H1 (cell line): Measurements from ENCODE around the gene SRGAP3. TPM values are rescaled to one million over a fixed set of nuclear protein-coding genes. Genes with fewer than 3 reads are reported as not detected.

ENCODE experiments used
- CTCF ChIA-PET: fragments of 300-600 bp; sonication (Branson Sonifier 250); formaldehyde crosslinking; loops from one replicate; lab custom pipeline; 2021; ENCODE audit not compliant: partially characterized antibody; lab: Charles Lee
- POLR2A ChIA-PET: fragments of 300-600 bp; sonication (Branson Sonifier 250); formaldehyde crosslinking; loops from one replicate; lab custom pipeline; 2021; ENCODE audit warnings: inconsistent platforms; ENCODE audit not compliant: partially characterized antibody; lab: Charles Lee
- DNase-seq, 2 experiments: peaks; one replicate each; pipeline versions ENCODE4 v3.0.0 to v3.0.0-alpha.2; 2010 to 2022; ENCODE audit warnings: low spot score in 2 of 2, low read depth in 1 of 2, mixed read lengths in 1 of 2
- FAIRE-seq: peaks from 2 replicates; lab custom pipeline; 2011; peaks lifted over from hg19 to GRCh38; lab: Jason Lieb, UNC
- H2AFZ ChIP-seq: 2 replicates; pipeline ENCODE4 v1.8.1; 2012; ENCODE audit warnings: low read length, inconsistent platforms
- H2AK5ac ChIP-seq: 2 replicates; pipeline ENCODE4 v1.6.1; 2013; ENCODE audit warnings: low read depth, low read length
- H2BK120ac ChIP-seq: replicated peaks from 2 replicates; pipeline ENCODE3; 2013; ENCODE audit warnings: low read depth, low read length, inconsistent platforms
- H2BK12ac ChIP-seq: 2 replicates; pipeline ENCODE4 v1.6.1; 2013; ENCODE audit warnings: low read depth, low read length
- H2BK15ac ChIP-seq: 2 replicates; pipeline ENCODE4 v1.6.1; 2013; ENCODE audit warnings: low read length
- H2BK20ac ChIP-seq: 2 replicates; pipeline ENCODE4 v1.6.1; 2013; ENCODE audit warnings: low read length
- H2BK5ac ChIP-seq: 2 replicates; pipeline ENCODE4 v1.6.1; 2013; ENCODE audit warnings: low read depth, low read length
- H3K14ac ChIP-seq: 2 replicates; pipeline ENCODE4 v1.6.1; 2013; ENCODE audit warnings: inconsistent platforms; ENCODE audit not compliant: insufficient read length
- H3K18ac ChIP-seq: 2 replicates; pipeline ENCODE4 v1.6.1; 2013; ENCODE audit warnings: low read length; ENCODE audit errors: extremely low read depth
- H3K23ac ChIP-seq: 2 replicates; pipeline ENCODE4 v1.6.1; 2013; ENCODE audit warnings: inconsistent platforms; ENCODE audit not compliant: insufficient read length
- H3K23me2 ChIP-seq: 2 replicates; pipeline ENCODE4 v1.6.1; 2013; ENCODE audit warnings: low read depth, low read length
- H3K27ac ChIP-seq: 2 replicates; pipeline ENCODE4 v1.6.1; 2011; ENCODE audit warnings: low read depth, low read length, inconsistent platforms
- H3K27me3 ChIP-seq, 4 experiments: replicated peaks in 1 of 4; 1 replicate in 1 of 4; 2 replicates in 3 of 4; pipeline versions ENCODE4 v1.6.1 to v1.8.1; 2011 to 2013; ENCODE audit warnings: low read length in 3 of 4, mild to moderate bottlenecking in 3 of 4, inconsistent platforms in 2 of 4, mixed read lengths in 2 of 4, moderate library complexity in 1 of 4; ENCODE audit not compliant: control insufficient read depth in 3 of 4, insufficient read depth in 3 of 4; ENCODE audit errors: extremely low read depth in 1 of 4
- H3K36me3 ChIP-seq, 4 experiments: 2 replicates each; pipeline versions ENCODE4 v1.6.1 to v1.8.1; 2011 to 2013; ENCODE audit warnings: mild to moderate bottlenecking in 4 of 4, low read length in 3 of 4, moderate library complexity in 2 of 4, control low read depth in 1 of 4, inconsistent platforms in 1 of 4; ENCODE audit not compliant: insufficient read depth in 4 of 4, control insufficient read depth in 2 of 4
- H3K4ac ChIP-seq: replicated peaks from 2 replicates; pipeline ENCODE3; 2013; ENCODE audit warnings: low read length, low read depth, mixed read lengths, inconsistent platforms; ENCODE audit not compliant: insufficient read length
- H3K4me1 ChIP-seq, 4 experiments: replicated peaks in 1 of 4; 1 replicate in 1 of 4; 2 replicates in 3 of 4; pipeline versions ENCODE4 v1.6.1 to v1.8.1; 2011 to 2013; ENCODE audit warnings: low read length in 3 of 4, inconsistent platforms in 2 of 4, mixed read lengths in 1 of 4; ENCODE audit not compliant: insufficient read depth in 4 of 4, control insufficient read depth in 3 of 4
- H3K4me2 ChIP-seq, 2 experiments: 2 replicates each; pipeline versions ENCODE4 v1.6.1 to v1.8.1; 2011 to 2013; ENCODE audit warnings: low read depth in 2 of 2, low read length in 2 of 2, control low read depth in 1 of 2, inconsistent platforms in 1 of 2, mild to moderate bottlenecking in 1 of 2; ENCODE audit not compliant: insufficient read depth in 1 of 2
- H3K4me3 ChIP-seq, 4 experiments: fragments of 200-600, 300-600 bp in 1 of 4; sonication (generic), shearing (Covaris generic), sonication (Bioruptor Twin) in 1 of 4; 2 replicates each; pipeline versions ENCODE4 v1.5.1 to v1.8.1; 2011 to 2016; ENCODE audit warnings: low read length in 4 of 4, low read depth in 3 of 4, control low read depth in 2 of 4, inconsistent platforms in 2 of 4, mild to moderate bottlenecking in 2 of 4, mixed read lengths in 1 of 4, moderate library complexity in 1 of 4; ENCODE audit not compliant: insufficient read depth in 2 of 4; ENCODE audit errors: extremely low read depth in 1 of 4
- H3K56ac ChIP-seq: replicated peaks from 2 replicates; pipeline ENCODE3; 2013; ENCODE audit warnings: low read depth, mild to moderate bottlenecking, mixed read lengths, low read length, inconsistent platforms; ENCODE audit not compliant: insufficient read length
- H3K79me1 ChIP-seq: 2 replicates; pipeline ENCODE4 v1.6.1; 2013; ENCODE audit warnings: low read depth, low read length, control low read depth
- H3K79me2 ChIP-seq, 2 experiments: 2 replicates each; pipeline versions ENCODE4 v1.6.1 to v1.8.1; 2012 to 2013; ENCODE audit warnings: low read length in 2 of 2, mild to moderate bottlenecking in 2 of 2, inconsistent platforms in 1 of 2; ENCODE audit not compliant: insufficient read depth in 2 of 2, control insufficient read depth in 1 of 2
- H3K9ac ChIP-seq, 4 experiments: replicated peaks in 1 of 4; 1 replicate in 1 of 4; 2 replicates in 3 of 4; pipeline versions ENCODE4 v1.6.1 to v1.8.1; 2011 to 2013; ENCODE audit warnings: low read depth in 3 of 4, low read length in 3 of 4, control low read depth in 2 of 4, mild to moderate bottlenecking in 2 of 4, moderate library complexity in 2 of 4, inconsistent platforms in 1 of 4; ENCODE audit errors: extremely low read depth in 1 of 4
- H3K9me3 ChIP-seq, 2 experiments: 2 replicates each; pipeline versions ENCODE4 v1.6.1 to v1.8.1; 2012 to 2013; ENCODE audit warnings: mild to moderate bottlenecking in 2 of 2, moderate library complexity in 2 of 2, control low read depth in 1 of 2, inconsistent platforms in 1 of 2, low read depth in 1 of 2, low read length in 1 of 2, mixed read lengths in 1 of 2; ENCODE audit not compliant: insufficient read depth in 2 of 2
- H4K20me1 ChIP-seq, 2 experiments: replicated peaks in 1 of 2; 2 replicates each; pipeline versions ENCODE3 to v1.8.1; 2011 to 2013; ENCODE audit warnings: inconsistent platforms in 2 of 2, low read length in 2 of 2, mild to moderate bottlenecking in 1 of 2; ENCODE audit not compliant: insufficient read depth in 2 of 2, control insufficient read depth in 1 of 2
- H4K5ac ChIP-seq: 2 replicates; pipeline ENCODE4 v1.6.1; 2013; ENCODE audit warnings: low read length, low read depth, mixed read lengths, inconsistent platforms; ENCODE audit not compliant: insufficient read length
- H4K8ac ChIP-seq: 2 replicates; pipeline ENCODE4 v1.8.0; 2013; ENCODE audit warnings: mild to moderate bottlenecking, moderate library complexity, low read length, inconsistent platforms; ENCODE audit not compliant: insufficient read depth; ENCODE audit errors: extremely low read depth
- H4K91ac ChIP-seq: replicated peaks from 2 replicates; pipeline ENCODE3; 2013; ENCODE audit warnings: low read length, mixed read lengths, inconsistent platforms; ENCODE audit not compliant: insufficient read length
- CBX5 ChIP-seq: fragments of 300-800, 300-1000 bp; sonication (generic); IDR thresholded peaks from 2 replicates; pipeline ENCODE4 v1.7.1; 2016; ENCODE audit warnings: antibody characterized with exemption, low read length, low read depth
- GABPA ChIP-seq: IDR thresholded peaks from 2 replicates; pipeline ENCODE4 v1.6.1; 2011; ENCODE audit warnings: mild to moderate bottlenecking, low read length, moderate library complexity, borderline replicate concordance; ENCODE audit not compliant: insufficient read depth
- HDAC6 ChIP-seq: IDR thresholded peaks from one replicate; pipeline ENCODE4 v1.7.1; 2012; ENCODE audit warnings: low read depth, mild to moderate bottlenecking, inconsistent platforms, low read length, moderate library complexity
- POLR2AphosphoS5 ChIP-seq: IDR thresholded peaks from 2 replicates; pipeline ENCODE4 v1.6.1; 2011; ENCODE audit warnings: low read depth, low read length
- RAD21 ChIP-seq, 2 experiments: IDR thresholded peaks in 1 of 2; conservative IDR thresholded peaks in 1 of 2; 2 replicates each; pipeline ENCODE4 v1.6.1; 2011; ENCODE audit warnings: low read depth in 2 of 2, low read length in 2 of 2, improper control_type of control experiment in 1 of 2, inconsistent platforms in 1 of 2, mild to moderate bottlenecking in 1 of 2, moderate library complexity in 1 of 2
- SP1 ChIP-seq: IDR thresholded peaks from 2 replicates; pipeline ENCODE4 v1.6.1; 2011; ENCODE audit warnings: low read depth, low read length
- TCF12 ChIP-seq: IDR thresholded peaks from 2 replicates; pipeline ENCODE4 v1.6.1; 2011; ENCODE audit warnings: low read depth, mild to moderate bottlenecking, low read length
- WGBS, 2 experiments: shearing (Covaris generic) in 1 of 2; methylation state at CpG; one replicate each; pipeline versions ENCODE4 v1.1.6 to v1.1.7; 2013 to 2015; ENCODE audit warnings: low lambda C conversion rate in 2 of 2, mixed read lengths in 2 of 2, inconsistent platforms in 1 of 2, low coverage in 1 of 2, missing lambda C conversion rate in 1 of 2; ENCODE audit not compliant: insufficient replicate concordance in 2 of 2, insufficient coverage in 1 of 2, insufficient read length in 1 of 2; ENCODE audit errors: extremely low coverage in 1 of 2, missing lambda C conversion rate in 1 of 2; 5-methylcytosine and 5-hydroxymethylcytosine counted together
- polyA plus RNA-seq, 7 experiments: library from polyadenylated mRNA; depleted of rRNA in 3 of 7; stranded (reverse) in 5 of 7; unstranded in 2 of 7; fragments of >200 nt in 5 of 7; fragments of 200-250 nt in 2 of 7; gene quantifications; 1 replicate in 5 of 7; 2 replicates in 1 of 7; 4 replicates in 1 of 7; pipeline versions ENCODE4 v1.2.1 to v1.2.3, GENCODE V29; 2011 to 2013; ENCODE audit warnings: missing spikeins in 2 of 7, mixed read lengths in 2 of 7
- total RNA-seq: library from RNA; stranded (reverse); fragmentation: NEBNext Ultra II Directional; extraction: Animal tissue kit (Norgen Biotek cat#: 25700); gene quantifications from 2 replicates; pipeline ENCODE4 v1.2.1, GENCODE V29; 2021
- TF ChIP-seq, protein P1 (sequence below): IDR thresholded peaks from 2 replicates; pipeline ENCODE4 v1.6.1; 2012; ENCODE audit warnings: low read length, inconsistent platforms

Gene SRGAP3
- total and polyA plus RNA-seq, 2 of the 8 experiments (the other 6 are each of a cell fraction or from before 2014, with no cell fraction given), result 5.8 to 11.4 TPM

DNA sequence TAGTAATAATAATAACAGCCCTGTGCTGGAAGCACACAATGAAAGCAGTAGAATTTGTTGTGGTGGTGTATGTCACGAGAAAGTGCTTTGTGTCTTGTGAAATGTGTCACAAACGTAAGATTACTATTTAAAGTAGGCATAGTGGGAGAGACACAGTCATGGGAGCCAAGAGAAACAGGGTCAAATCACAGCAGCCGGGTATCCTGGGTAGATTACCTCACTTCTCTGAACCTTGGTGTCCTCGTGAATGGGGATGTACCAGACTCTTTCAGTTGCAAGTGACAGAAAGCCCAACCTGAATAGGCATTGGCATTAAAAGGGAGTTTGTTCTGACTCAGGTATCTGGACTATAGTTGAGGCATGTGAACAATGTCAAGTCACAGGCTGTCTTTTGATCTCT, 29.1 kb upstream of the SRGAP3 start:
- H3K4ac ChIP-seq, result no peak overlapping the region
- POLR2A ChIA-PET, result no interaction called here
- H3K23ac ChIP-seq, result no peak overlapping the region
- H3K56ac ChIP-seq, result no peak overlapping the region
- DNase-seq (no peak), FAIRE-seq (no peak)
- H4K5ac ChIP-seq, result no peak overlapping the region
- H3K36me3 ChIP-seq, result no peaks in the 10 kb centered on the region
- no peak overlapping the region for H3K18ac ChIP-seq
- no peak for TF ChIP-seq SP1
- TF ChIP-seq, protein P1, sequence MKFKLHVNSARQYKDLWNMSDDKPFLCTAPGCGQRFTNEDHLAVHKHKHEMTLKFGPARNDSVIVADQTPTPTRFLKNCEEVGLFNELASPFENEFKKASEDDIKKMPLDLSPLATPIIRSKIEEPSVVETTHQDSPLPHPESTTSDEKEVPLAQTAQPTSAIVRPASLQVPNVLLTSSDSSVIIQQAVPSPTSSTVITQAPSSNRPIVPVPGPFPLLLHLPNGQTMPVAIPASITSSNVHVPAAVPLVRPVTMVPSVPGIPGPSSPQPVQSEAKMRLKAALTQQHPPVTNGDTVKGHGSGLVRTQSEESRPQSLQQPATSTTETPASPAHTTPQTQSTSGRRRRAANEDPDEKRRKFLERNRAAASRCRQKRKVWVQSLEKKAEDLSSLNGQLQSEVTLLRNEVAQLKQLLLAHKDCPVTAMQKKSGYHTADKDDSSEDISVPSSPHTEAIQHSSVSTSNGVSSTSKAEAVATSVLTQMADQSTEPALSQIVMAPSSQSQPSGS, result no peak
- TF ChIP-seq CBX5, result no peak
- no peak for TF ChIP-seq POLR2AphosphoS5
- TF ChIP-seq GABPA, result no peak
- no peak for TF ChIP-seq TCF12
- no peak for TF ChIP-seq HDAC6
- TF ChIP-seq RAD21 (IDR thresholded peaks at IDR 0.05 in 1 of 2, conservative IDR thresholded peaks at IDR 0.05 in 1 of 2; ENCODE audit: low read depth in 2 of 2, low read length in 2 of 2), result no peak
- H3K9ac ChIP-seq, result no peak overlapping the region
- no peaks in the 10 kb centered on the region for H3K27me3 ChIP-seq
- H2AK5ac ChIP-seq, result no peak overlapping the region
- 82% methylated on average over 4 of the region's 4 CpGs; no CpG with 5 or more reads in 1 of the 2 experiments for WGBS, 2 experiments
- no peak overlapping the region for H2BK120ac ChIP-seq
- H4K91ac ChIP-seq, result no peak overlapping the region
- no peaks in the 10 kb centered on the region for H3K9me3 ChIP-seq
- no peak overlapping the region for H3K4me2 ChIP-seq
- H2BK5ac ChIP-seq, result no peak overlapping the region
- no peaks in the 10 kb centered on the region for H3K79me1 ChIP-seq
- H3K14ac ChIP-seq, result no peak overlapping the region
- H3K4me1 ChIP-seq, result peaks cover 5 to 8% (median 6%) of the 10 kb centered on the region in 4 experiments
- H3K79me2 ChIP-seq, result no peaks in the 10 kb centered on the region
- CTCF ChIA-PET, result interaction anchor here (1.0 to 1.3 kb wide), 3 partner anchors 31 to 167 kb away, joined by 3 to 4 read pairs (median 4); no protein-coding TSS in a partner anchor
- H2BK15ac ChIP-seq, result no peak overlapping the region
- no peak overlapping the region for H3K27ac ChIP-seq
- no peaks in the 10 kb centered on the region for H3K23me2 ChIP-seq
- H2AFZ ChIP-seq, result no peak overlapping the region
- H4K8ac ChIP-seq, result no peak overlapping the region
- H3K4me3 ChIP-seq, result no peak overlapping the region
- H2BK20ac ChIP-seq, result no peak overlapping the region
- no peak overlapping the region for H2BK12ac ChIP-seq
- no peaks in the 10 kb centered on the region for H4K20me1 ChIP-seq
